HepG2 (cell line): ENCODE measurements around the gene ZBTB37. TPM values are rescaled to one million over a fixed set of nuclear protein-coding genes. Genes with fewer than 3 reads are reported as not detected.
A peak's percentile ranks its signal among the peaks of the same experiment; 100 is the strongest.

Source experiments
- ATAC-seq: fragments of 200-7000 bp; cut with Tn5 transposase; 3 replicates; pipeline ENCODE4 v1.9.1; 2020; ENCODE audit warnings: mild to moderate bottlenecking, moderate library complexity
- BruUV-seq: library from RNA; stranded (reverse); fragments of 400-500 nt; replicated peaks from 2 replicates; lab custom pipeline; 2021; lab: Mats Ljungman, UMichigan
- CTCF ChIA-PET: fragments of 300-600 bp; formaldehyde crosslinking; extraction: SDS; loops from one replicate; lab custom pipeline; 2021; ENCODE audit warnings: low total read pairs, inconsistent platforms, low intra/inter-chr PET ratio; lab: Yijun Ruan, JAX
- POLR2A ChIA-PET: fragments of 350-600 bp; sonication (Branson Sonifier 250); formaldehyde crosslinking; loops from one replicate; lab custom pipeline; 2020; ENCODE audit warnings: antibody characterized with exemption, inconsistent platforms; lab: Yijun Ruan, JAX
- DNase-seq: peaks from one replicate; pipeline ENCODE4 v3.0.0-alpha.2; 2015; ENCODE audit warnings: low spot score
- FAIRE-seq: peaks from 3 replicates; lab custom pipeline; 2011; peaks lifted over from hg19 to GRCh38; lab: Jason Lieb, UNC
- H2AFZ ChIP-seq: one replicate; pipeline ENCODE4 v1.6.1; 2011; ENCODE audit warnings: low read length, inconsistent platforms
- H3K27ac ChIP-seq: fragments of 300-600 bp; 3 replicates; pipeline ENCODE4 v1.8.0; 2011; ENCODE audit warnings: mixed run types, mild to moderate bottlenecking, mixed read lengths, low read length, inconsistent platforms; ENCODE audit not compliant: insufficient read depth; ENCODE audit errors: extremely low read length
- H3K27me3 ChIP-seq, 2 experiments: fragments of 200-600 bp in 1 of 2; 2 replicates in 1 of 2; 3 replicates in 1 of 2; pipeline versions ENCODE4 v1.6.0 to v1.8.0; 2011; ENCODE audit warnings: low read length in 2 of 2, mild to moderate bottlenecking in 2 of 2, moderate library complexity in 2 of 2, inconsistent platforms in 1 of 2; ENCODE audit not compliant: insufficient read depth in 2 of 2, control insufficient read depth in 1 of 2
- H3K36me3 ChIP-seq, 2 experiments: fragments of 200-600 bp in 1 of 2; replicated peaks in 1 of 2; 2 replicates in 1 of 2; 3 replicates in 1 of 2; pipeline versions ENCODE4 v1.5.1 to v1.8.0; 2011; ENCODE audit warnings: low read length in 2 of 2, inconsistent platforms in 1 of 2; ENCODE audit not compliant: insufficient read depth in 2 of 2, control insufficient read depth in 1 of 2
- H3K4me1 ChIP-seq: 2 replicates; pipeline ENCODE4 v1.5.1; 2012; ENCODE audit warnings: low read length, inconsistent platforms; ENCODE audit not compliant: insufficient read depth
- H3K4me2 ChIP-seq: 2 replicates; pipeline ENCODE4 v1.6.0; 2011; ENCODE audit warnings: low read depth, low read length, inconsistent platforms
- H3K4me3 ChIP-seq, 3 experiments: fragments of 200-600 bp in 1 of 3; sonication (generic), shearing (Covaris generic) in 1 of 3; replicated peaks in 1 of 3; 2 replicates each; pipeline ENCODE4 v1.5.1; 2011 to 2016; ENCODE audit warnings: low read length in 3 of 3, inconsistent platforms in 2 of 3, low read depth in 2 of 3, mild to moderate bottlenecking in 2 of 3, control low read depth in 1 of 3, mixed read lengths in 1 of 3; ENCODE audit not compliant: insufficient read depth in 1 of 3
- H3K79me2 ChIP-seq: one replicate; pipeline ENCODE4 v1.6.1; 2011; ENCODE audit warnings: low read length, inconsistent platforms; ENCODE audit not compliant: insufficient read depth
- H3K9ac ChIP-seq: 2 replicates; pipeline ENCODE4 v1.6.0; 2011; ENCODE audit warnings: mild to moderate bottlenecking, low read depth, low read length, inconsistent platforms; ENCODE audit not compliant: insufficient read depth
- H3K9me3 ChIP-seq: 2 replicates; pipeline ENCODE4 v1.5.1; 2012; ENCODE audit warnings: mild to moderate bottlenecking, low read length
- H4K20me1 ChIP-seq: 2 replicates; pipeline ENCODE4 v1.6.0; 2011; ENCODE audit warnings: inconsistent platforms, mild to moderate bottlenecking, low read length, moderate library complexity; ENCODE audit not compliant: insufficient read depth
- PRMT3 ChIP-seq: sonication (generic); formaldehyde crosslinking; IDR thresholded peaks from 2 replicates; pipeline ENCODE4 v1.8.1; 2022; ENCODE audit warnings: low read depth, mild to moderate bottlenecking, moderate library complexity, missing genetic modification reagents, borderline replicate concordance
- TFDP1 ChIP-seq: IDR thresholded peaks from 2 replicates; pipeline ENCODE4 v1.6.1; 2016; ENCODE audit warnings: missing compliant biosample characterization, missing genetic modification reagents, borderline replicate concordance
- ZNF121 ChIP-seq: sonication (generic); formaldehyde crosslinking; IDR thresholded peaks from 2 replicates; pipeline ENCODE4 v1.5.0; 2020; ENCODE audit warnings: mild to moderate bottlenecking, missing genetic modification reagents
- ZNF24 ChIP-seq: fragments of 450-650 bp; IDR thresholded peaks from 2 replicates; pipeline ENCODE4 v1.6.1; 2017; ENCODE audit warnings: antibody characterized with exemption, mild to moderate bottlenecking
- ZNF260 ChIP-seq: sonication (generic); formaldehyde crosslinking; IDR thresholded peaks from 2 replicates; pipeline ENCODE4 v1.4.0; 2020; ENCODE audit warnings: missing genetic modification reagents, low read depth, mild to moderate bottlenecking, borderline replicate concordance
- ZNF33A ChIP-seq: sonication (generic); formaldehyde crosslinking; IDR thresholded peaks from 2 replicates; pipeline ENCODE4 v1.5.1; 2020; ENCODE audit warnings: missing genetic modification reagents, mild to moderate bottlenecking, moderate library complexity, borderline replicate concordance
- ZNF468 ChIP-seq: sonication (generic); formaldehyde crosslinking; IDR thresholded peaks from 2 replicates; pipeline ENCODE4 v1.8.0; 2022; ENCODE audit warnings: mild to moderate bottlenecking, moderate library complexity, missing genetic modification reagents
- WGBS: methylation state at CpG from one replicate; pipeline ENCODE4 v1.1.6; 2017; ENCODE audit warnings: low lambda C conversion rate; 5-methylcytosine and 5-hydroxymethylcytosine counted together
- in situ Hi-C: cut with HindIII; loops from 2 replicates; pipeline ENCODE4 v1.10.0; 2017; ENCODE audit warnings: low pct_unique_long_range_greater_than_20kb; ENCODE audit not compliant: extremely low pct_ligation_motif_present
- intact Hi-C: fragments of 100-400 bp; cut with micrococcal nuclease; formaldehyde crosslinking; loops from one replicate; pipeline ENCODE4 v1.10.0; 2022; ENCODE audit not compliant: unreplicated experiment
- polyA plus RNA-seq, 8 experiments: library from polyadenylated mRNA; depleted of rRNA in 3 of 8; stranded (reverse) in 7 of 8; unstranded in 1 of 8; fragments of >200 nt; fragmentation: Illumina TruSeq in 4 of 8; extraction: Trizol in 4 of 8; gene quantifications; 2 replicates each; pipeline versions ENCODE4 v1.2.1 to v1.2.3, GENCODE V29; 2011 to 2016; ENCODE audit warnings: low read depth in 4 of 8, missing spikeins in 1 of 8, mixed read lengths in 1 of 8; ENCODE audit not compliant: insufficient read depth in 1 of 8
- total RNA-seq, 5 experiments: library from RNA; depleted of rRNA; stranded (reverse); fragments of >200 nt; fragmentation: Illumina TruSeq; extraction: Trizol; gene quantifications; 2 replicates each; pipeline ENCODE4 v1.2.3, GENCODE V29; 2016; ENCODE audit warnings: low read depth in 1 of 5

Gene ZBTB37
- total and polyA plus RNA-seq, 2 of the 13 experiments (the other 11 are each of a cell fraction or from before 2014, with no cell fraction given), result 2.6 to 7.7 TPM

DNA sequence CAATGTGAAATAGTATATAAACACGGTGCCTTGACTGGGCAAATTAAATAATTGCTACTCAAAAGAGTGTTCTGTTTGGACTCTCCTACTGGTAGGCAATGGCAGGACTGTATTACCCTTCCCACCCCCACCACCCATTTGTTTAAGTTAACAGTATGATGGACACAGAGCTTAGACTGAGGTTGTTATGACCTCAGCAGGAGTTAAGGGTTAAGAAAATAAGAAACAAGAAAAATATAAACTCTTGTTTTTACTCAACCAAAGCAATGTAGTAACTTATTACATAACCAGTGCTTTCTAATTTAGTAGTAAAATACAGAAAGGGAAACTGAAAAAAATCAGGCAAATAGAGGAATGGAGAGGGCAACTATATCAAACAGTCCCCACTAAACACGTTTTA, 68.9 kb downstream of the ZBTB37 start (continued):
- no peak for TF ChIP-seq ZNF33A
- TF ChIP-seq, all 625 proteins: peak for 0

DNA sequence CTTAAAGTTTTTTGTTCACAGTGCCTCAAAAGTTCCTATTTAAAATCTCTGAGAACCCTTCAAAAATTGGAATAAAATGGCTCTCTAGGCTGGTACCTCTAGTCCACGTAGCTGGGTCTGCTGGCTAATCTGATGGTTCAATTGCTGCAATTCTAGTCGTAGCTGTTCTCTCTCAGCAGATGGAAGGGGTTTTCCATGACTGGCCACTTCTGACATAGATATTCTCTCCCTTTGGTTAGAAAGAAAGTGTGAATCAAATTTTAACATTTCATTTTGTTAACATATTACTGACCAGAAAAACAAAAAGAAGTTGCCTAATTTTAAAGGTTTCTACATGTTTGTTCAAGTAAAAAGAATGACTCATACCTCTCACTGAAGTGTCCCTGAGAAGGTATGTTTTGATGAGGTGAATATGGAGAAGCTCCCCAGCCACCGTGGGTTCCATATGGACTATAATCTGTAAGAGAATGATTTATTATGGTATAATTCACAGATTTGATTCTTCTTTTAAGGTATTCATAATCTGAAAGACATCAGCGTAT, 78.3 kb downstream of the ZBTB37 start:
- TF ChIP-seq ZNF24 (no peak), TFDP1 (no peak), ZNF260 (CRISPR knock-in tag) (no peak)
- Histone ChIP-seq H3K4me2 (no peak overlapping the region), H2AFZ (no peak overlapping the region), H3K4me3 (no peak overlapping the region), H3K27me3 (no peaks in the 10 kb centered on the region), H3K9ac (no peak overlapping the region), H3K4me1 (no peaks in the 10 kb centered on the region), H3K36me3 (peaks cover 9 to 74% of the 10 kb centered on the region in 2 experiments), H3K9me3 (no peaks in the 10 kb centered on the region), H3K27ac (no peak overlapping the region), H4K20me1 (no peaks in the 10 kb centered on the region), H3K79me2 (no peaks in the 10 kb centered on the region)
- intact Hi-C loops, result no loop called here
- FAIRE-seq, result no peak
- DNase-seq, result no peak
- ChIA-PET CTCF (no interaction called here), POLR2A (no interaction called here)
- no peak for ATAC-seq
- in situ Hi-C loops, result no loop called here
- BruUV-seq, result no TSS peak
- 91% methylated on average over 4 of the region's 4 CpGs for WGBS

DNA sequence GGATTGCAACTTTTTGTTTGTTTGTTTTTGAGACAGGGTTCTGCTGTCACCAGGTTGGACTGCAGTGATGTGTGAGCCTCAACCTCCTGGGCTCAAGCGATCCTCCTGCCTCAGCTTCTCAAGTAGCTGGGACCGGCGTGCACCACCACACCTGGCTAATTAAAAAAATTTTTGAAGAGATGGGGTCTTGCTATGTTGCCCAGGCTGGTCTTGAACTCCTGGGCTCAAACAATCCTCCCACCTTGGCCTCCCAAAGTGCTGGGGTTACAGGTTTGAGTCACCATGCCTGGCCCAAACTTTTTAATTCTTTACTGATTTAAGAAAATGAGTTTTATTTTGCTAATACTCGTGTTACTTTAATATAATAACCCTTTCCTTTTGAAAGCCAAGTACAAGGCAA, 80.4 kb downstream of the ZBTB37 start:
- Histone ChIP-seq H3K27me3 (no peaks in the 10 kb centered on the region), H3K4me2 (no peak overlapping the region)
- ATAC-seq, result no peak

More for the DNA sequence above, 80.4 kb downstream of the ZBTB37 start:
- FAIRE-seq (no peak), DNase-seq (no peak)
- no peaks in the 10 kb centered on the region for H3K4me1 ChIP-seq
- CTCF ChIA-PET, result no interaction called here
- H3K36me3 ChIP-seq, result peaks cover 7 to 69% of the 10 kb centered on the region in 2 experiments; a peak in 4 of 5 replicates
- H3K27ac ChIP-seq, result no peak overlapping the region
- no peak overlapping the region for H3K9ac ChIP-seq
- POLR2A ChIA-PET, result no interaction called here
- no peaks in the 10 kb centered on the region for H3K79me2 ChIP-seq
- H4K20me1 ChIP-seq, result no peaks in the 10 kb centered on the region
- intact Hi-C loops (no loop called here), in situ Hi-C loops (no loop called here)
- no peaks in the 10 kb centered on the region for H3K9me3 ChIP-seq
- BruUV-seq, result no TSS peak
- no peak for TF ChIP-seq PRMT3 (CRISPR knock-in tag)
- TF ChIP-seq ZNF121 (CRISPR knock-in tag), result peak; percentile 54; the same call in 1 of the 2 replicates
- no peak for TF ChIP-seq ZNF468 (CRISPR knock-in tag)
- H3K4me3 ChIP-seq, result no peak overlapping the region
- no peak overlapping the region for H2AFZ ChIP-seq
- 99% methylated on average over 4 of the region's 4 CpGs for WGBS
